GM12878 (cell line): ENCODE results near the gene PPP1R1B. TPM values are rescaled to one million over a fixed set of nuclear protein-coding genes. Genes with fewer than 3 reads are reported as not detected.
A peak's percentile ranks its signal among the peaks of the same experiment; 100 is the strongest.

ENCODE experiments used
- ATAC-seq: fragments of 200-7000 bp; cut with Tn5 transposase; 3 replicates; pipeline ENCODE4 v1.9.1; 2020; ENCODE audit warnings: mild to moderate bottlenecking, moderate library complexity
- BruUV-seq: library from RNA; stranded (reverse); fragments of 400-500 nt; replicated peaks from 2 replicates; lab custom pipeline; 2021; lab: Mats Ljungman, UMichigan
- CTCF ChIA-PET: fragments of 300-600 bp; sonication (Branson Sonifier 250); formaldehyde crosslinking; extraction: SDS; loops from one replicate; lab custom pipeline; 2021; ENCODE audit warnings: inconsistent platforms; lab: Yijun Ruan, JAX
- POLR2A ChIA-PET: fragments of 350-600 bp; formaldehyde crosslinking; extraction: SDS; loops from one replicate; lab custom pipeline; 2021; ENCODE audit warnings: inconsistent platforms; lab: Charles Lee
- RAD21 ChIA-PET: fragments of 300-600 bp; sonication (Branson Sonifier 250); formaldehyde crosslinking; loops from one replicate; lab custom pipeline; 2023; ENCODE audit warnings: antibody characterized with exemption; ENCODE audit not compliant: unreplicated experiment; lab: Charles Lee
- SMC1A ChIA-PET: fragments of 300-600 bp; sonication (Branson Sonifier 250); formaldehyde crosslinking; loops from one replicate; lab custom pipeline; 2023; ENCODE audit not compliant: unreplicated experiment, uncharacterized antibody; lab: Charles Lee
- DNase-seq: peaks from one replicate; pipeline ENCODE4 v3.0.0-alpha.2; 2011; ENCODE audit warnings: low read depth, low spot score
- FAIRE-seq: peaks from 3 replicates; lab custom pipeline; 2011; peaks lifted over from hg19 to GRCh38; lab: Jason Lieb, UNC
- H2AFZ ChIP-seq: 2 replicates; pipeline ENCODE4 v1.6.0; 2011; ENCODE audit warnings: low read depth, low read length, control low read depth; ENCODE audit not compliant: control insufficient read depth
- H3K27ac ChIP-seq: 2 replicates; pipeline ENCODE4 v1.5.1; 2011; ENCODE audit warnings: control low read depth; ENCODE audit not compliant: control insufficient read depth, insufficient read depth
- H3K27me3 ChIP-seq, 2 experiments: replicated peaks in 1 of 2; 2 replicates each; pipeline versions ENCODE4 v1.6.0 to v1.6.1; 2011; ENCODE audit warnings: low read length in 1 of 2; ENCODE audit not compliant: control insufficient read depth in 2 of 2, insufficient read depth in 2 of 2
- H3K36me3 ChIP-seq, 2 experiments: 2 replicates each; pipeline ENCODE4 v1.5.1; 2011; ENCODE audit warnings: low read length in 1 of 2; ENCODE audit not compliant: control insufficient read depth in 2 of 2, insufficient read depth in 2 of 2
- H3K4me1 ChIP-seq: 2 replicates; pipeline ENCODE4 v1.6.1; 2011; ENCODE audit warnings: mild to moderate bottlenecking, low read length, moderate library complexity, mixed read lengths; ENCODE audit not compliant: control insufficient read depth, insufficient read depth
- H3K4me2 ChIP-seq: 2 replicates; pipeline ENCODE4 v1.6.0; 2011; ENCODE audit warnings: control low read depth; ENCODE audit not compliant: control insufficient read depth, insufficient read depth
- H3K4me3 ChIP-seq: fragments of 200-600 bp; sonication (generic); 2 replicates; pipeline ENCODE4 v1.5.1; 2016
- H3K79me2 ChIP-seq: 2 replicates; pipeline ENCODE4 v1.6.0; 2011; ENCODE audit warnings: low read length; ENCODE audit not compliant: control insufficient read depth, insufficient read depth
- H3K9ac ChIP-seq: 2 replicates; pipeline ENCODE4 v1.8.0; 2011; ENCODE audit warnings: low read length, control low read depth, mixed read lengths; ENCODE audit not compliant: control insufficient read depth, insufficient read depth
- H3K9me3 ChIP-seq: replicated peaks from 3 replicates; pipeline ENCODE4 v1.5.1; 2011; ENCODE audit warnings: mild to moderate bottlenecking, low read length; ENCODE audit not compliant: control insufficient read depth, insufficient read depth
- H4K20me1 ChIP-seq: 2 replicates; pipeline ENCODE4 v1.6.0; 2011; ENCODE audit not compliant: control insufficient read depth, insufficient read depth
- EZH2 ChIP-seq: IDR thresholded peaks from 2 replicates; pipeline ENCODE4 v1.6.1; 2012; ENCODE audit warnings: low read depth, mild to moderate bottlenecking, control low read depth, inconsistent platforms, low read length, borderline replicate concordance; ENCODE audit not compliant: control insufficient read depth
- GABPA ChIP-seq: IDR thresholded peaks from 2 replicates; pipeline ENCODE4 v1.6.1; 2014; ENCODE audit warnings: antibody characterized with exemption, low read depth, mild to moderate bottlenecking, inconsistent platforms
- MTA2 ChIP-seq: fragments of 450-650 bp; IDR thresholded peaks from 2 replicates; pipeline ENCODE4 v1.6.1; 2016; ENCODE audit warnings: low read depth, mild to moderate bottlenecking, moderate library complexity
- SUZ12 ChIP-seq: fragments of 200-600 bp; sonication (generic); IDR thresholded peaks from one replicate; pipeline ENCODE4 v1.6.1; 2018; ENCODE audit warnings: antibody characterized with exemption, mild to moderate bottlenecking; ENCODE audit not compliant: unreplicated experiment
- WGBS: methylation state at CpG from one replicate; pipeline ENCODE4 v1.1.6; 2016; ENCODE audit warnings: low lambda C conversion rate; ENCODE audit not compliant: insufficient replicate concordance, insufficient coverage; ENCODE audit errors: missing lambda C conversion rate; 5-methylcytosine and 5-hydroxymethylcytosine counted together
- in situ Hi-C: fragments of 300-500 bp; cut with MboI; formaldehyde crosslinking; loops from 9 replicates; pipeline ENCODE4 v1.14.3; 2018; ENCODE audit warnings: mixed read lengths
- intact Hi-C: fragments of 100-400 bp; cut with micrococcal nuclease; formaldehyde crosslinking; loops from one replicate; pipeline ENCODE4 v1.14.2; 2022; ENCODE audit not compliant: unreplicated experiment
- polyA plus RNA-seq, 11 experiments: library from polyadenylated mRNA; depleted of rRNA in 4 of 11; unstranded in 6 of 11; stranded (reverse) in 5 of 11; fragments of >200 nt; fragmentation: Nextera tagmentation in 4 of 11; fragmentation: Illumina TruSeq in 1 of 11; extraction: Ambion mirVana in 4 of 11; extraction: Trizol in 1 of 11; gene quantifications; 1 replicate in 1 of 11; 2 replicates in 10 of 11; pipeline versions ENCODE4 v1.2.1 to v1.2.3, GENCODE V29; 2011 to 2016; ENCODE audit warnings: inconsistent platforms in 2 of 11, missing spikeins in 2 of 11, low read depth in 1 of 11
- total RNA-seq, 4 experiments: library from RNA; depleted of rRNA in 3 of 4; stranded (reverse); fragments of >200 nt in 3 of 4; fragmentation: Illumina TruSeq in 1 of 4; extraction: Trizol in 1 of 4; gene quantifications; 2 replicates each; pipeline versions ENCODE4 v1.2.1 to v1.2.3, GENCODE V29; 2013 to 2021

PPP1R1B gene
- total and polyA plus RNA-seq, 10 of the 15 experiments (the other 5 are each of a cell fraction or from before 2014, with no cell fraction given), result 0.08 TPM; not detected in 9

- no peak overlapping the region for H3K4me2 ChIP-seq
- under 1% methylated on average over 35 of the region's 36 CpGs for WGBS
- POLR2A ChIA-PET, result no interaction called here
Observed at GRCh38 chr17:39599004-39599664, 27.6 kb upstream of the PPP1R1B start.

DNA sequence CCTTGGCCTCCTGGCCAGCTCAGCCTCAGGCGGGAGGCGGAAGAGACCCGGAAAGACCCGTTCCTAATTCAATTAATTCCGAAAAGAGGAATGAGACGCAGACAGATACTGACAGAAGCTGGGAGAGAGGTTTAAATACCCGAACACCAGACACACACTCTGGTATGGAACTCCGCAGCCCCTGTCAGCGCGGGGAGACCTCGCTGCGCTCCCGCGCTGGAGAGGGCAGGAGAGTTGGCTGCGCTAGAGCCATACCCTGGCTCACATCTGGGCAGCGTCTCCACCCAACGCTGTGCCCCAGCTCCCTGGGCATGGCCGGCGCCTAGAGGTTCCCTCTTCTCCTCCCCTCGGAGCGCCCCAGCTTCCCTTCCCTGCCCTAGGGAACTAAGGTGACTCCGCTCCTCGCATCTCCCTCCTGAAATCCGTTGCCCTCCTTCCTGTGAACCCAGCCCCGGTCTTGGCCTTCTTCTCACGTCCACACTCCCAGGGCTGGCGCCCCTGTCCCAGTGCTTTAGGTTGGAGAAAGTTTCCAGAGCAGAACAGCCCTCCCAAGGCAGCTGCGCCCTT, 27.0 kb upstream of the PPP1R1B start:
- no TSS peak for BruUV-seq
- Histone ChIP-seq H3K9ac (no peak overlapping the region), H2AFZ (no peak overlapping the region), H3K27me3 (peaks cover 46 to 47% of the 10 kb centered on the region in 2 experiments), H3K4me1 (peaks cover 6% of the 10 kb centered on the region; the same call in 1 of the 2 replicates), H3K9me3 (no peaks in the 10 kb centered on the region), H3K36me3 (no peaks in the 10 kb centered on the region), H3K4me3 (no peak overlapping the region), H4K20me1 (no peaks in the 10 kb centered on the region), H3K4me2 (no peak overlapping the region), H3K79me2 (no peaks in the 10 kb centered on the region), H3K27ac (no peak overlapping the region)
- TF ChIP-seq GABPA (no peak), EZH2 (peak; percentile 96; the same call in 1 of the 2 replicates)
- ATAC-seq (no peak), DNase-seq (no peak), FAIRE-seq (no peak)
- POLR2A ChIA-PET, result no interaction called here
- SMC1A ChIA-PET, result no interaction called here
- RAD21 ChIA-PET, result no interaction called here
- CTCF ChIA-PET, result no interaction called here
- 3% methylated on average over 28 of the region's 28 CpGs for WGBS
- intact Hi-C loops (no loop called here), in situ Hi-C loops (no loop called here)

More at GRCh38 chr17:39599004-39599664, 27.6 kb upstream of the PPP1R1B start:
- ChIA-PET SMC1A (no interaction called here), RAD21 (no interaction called here), CTCF (no interaction called here)
- no TSS peak for BruUV-seq
- no peak for TF ChIP-seq MTA2
- TF ChIP-seq SUZ12, result peak; percentile 98
- ATAC-seq, result no peak
- Histone ChIP-seq H4K20me1 (no peaks in the 10 kb centered on the region), H3K9me3 (no peaks in the 10 kb centered on the region), H3K27ac (no peak overlapping the region), H3K9ac (no peak overlapping the region), H3K4me3 (no peak overlapping the region), H3K36me3 (no peaks in the 10 kb centered on the region), H2AFZ (no peak overlapping the region), H3K27me3 (peaks cover 46% of the 10 kb centered on the region in 2 experiments), H3K4me1 (peaks cover 6% of the 10 kb centered on the region; the same call in 1 of the 2 replicates), H3K79me2 (no peaks in the 10 kb centered on the region)
- in situ Hi-C loops (no loop called here), intact Hi-C loops (no loop called here)
- no peak for FAIRE-seq
- no peak for DNase-seq
